ENCODE data around the gene RELL2.
"Not testable (repeated sequence)": the region's sequence is repeated elsewhere in the genome, so short reads cannot be mapped to it uniquely, and the experiment has no call there.

Gene RELL2

GRCh38 chr5:141636413-141637122, at the start of gene RELL2, which contains the start of gene HDAC3:
Gene RELL2 (plus strand): TSS chr5:141636997. CDS start chr5:141638226, 1,229 bp downstream.
Gene HDAC3 (minus strand): TSS chr5:141636849. CDS start chr5:141636790, 59 bp downstream.
- DNase-seq = peak; percentile 92

- peak; percentile 82 for DNase-seq
These were observed 46.7 kb upstream of the RELL2 start for GRCh38 chr5:141590127-141590526.

- DNase-seq = no peak
These were observed 39.9 kb upstream of the RELL2 start for GRCh38 chr5:141596867-141597266.

GRCh38 chr5:141597394-141597793, 39.4 kb upstream of the RELL2 start:
- peak; percentile 78 for DNase-seq

GRCh38 chr5:141597814-141598213, 39.0 kb upstream of the RELL2 start:
- no peak for DNase-seq

GRCh38 chr5:141598391-141599345, 38.1 kb upstream of the RELL2 start:
- DNase-seq = peak; percentile 33

- peak; percentile 53 for DNase-seq
These were observed 34.2 kb upstream of the RELL2 start for GRCh38 chr5:141602606-141603005.

GRCh38 chr5:141603923-141604717, 32.7 kb upstream of the RELL2 start:
- peak; percentile 99 for DNase-seq

GRCh38 chr5:141605523-141606277, 31.1 kb upstream of the RELL2 start:
- DNase-seq = peak; percentile 93

GRCh38 chr5:141608046-141608445, 28.8 kb upstream of the RELL2 start:
- DNase-seq = no peak

- DNase-seq = no peak
These were observed 28.2 kb upstream of the RELL2 start for GRCh38 chr5:141608557-141608956.

- no peak for DNase-seq
These were observed 27.8 kb upstream of the RELL2 start for GRCh38 chr5:141609044-141609443.

GRCh38 chr5:141609921-141610320, 26.9 kb upstream of the RELL2 start:
- DNase-seq = not testable (repeated sequence)

- no peak for DNase-seq
These were observed 25.5 kb upstream of the RELL2 start for GRCh38 chr5:141611289-141611688.

GRCh38 chr5:141613344-141613743, 23.5 kb upstream of the RELL2 start:
- DNase-seq = no peak

- DNase-seq = no peak
These were observed 20.6 kb upstream of the RELL2 start for GRCh38 chr5:141615991-141616720.

GRCh38 chr5:141617128-141617527, 19.7 kb upstream of the RELL2 start:
- no peak for DNase-seq

GRCh38 chr5:141617682-141618029, 19.1 kb upstream of the RELL2 start:
- no peak for DNase-seq

GRCh38 chr5:141618030-141618803, 18.6 kb upstream of the RELL2 start:
- peak; percentile 37 for DNase-seq

GRCh38 chr5:141618804-141619554, 17.8 kb upstream of the RELL2 start, which contains the start of gene DIAPH1:
Gene DIAPH1 (minus strand): TSS chr5:141619000. CDS start chr5:141618914, 86 bp downstream.
- peak; percentile 91 for DNase-seq
